Measurements from ENCODE around the gene GRB10.

Gene GRB10

GRCh38 chr7:50803359-50804337, 21.0 kb upstream of the GRB10 start:
- DNase-seq (ENCODE audit: extremely low read depth, low read depth), result no peak
- TF ChIP-seq, protein P1, sequence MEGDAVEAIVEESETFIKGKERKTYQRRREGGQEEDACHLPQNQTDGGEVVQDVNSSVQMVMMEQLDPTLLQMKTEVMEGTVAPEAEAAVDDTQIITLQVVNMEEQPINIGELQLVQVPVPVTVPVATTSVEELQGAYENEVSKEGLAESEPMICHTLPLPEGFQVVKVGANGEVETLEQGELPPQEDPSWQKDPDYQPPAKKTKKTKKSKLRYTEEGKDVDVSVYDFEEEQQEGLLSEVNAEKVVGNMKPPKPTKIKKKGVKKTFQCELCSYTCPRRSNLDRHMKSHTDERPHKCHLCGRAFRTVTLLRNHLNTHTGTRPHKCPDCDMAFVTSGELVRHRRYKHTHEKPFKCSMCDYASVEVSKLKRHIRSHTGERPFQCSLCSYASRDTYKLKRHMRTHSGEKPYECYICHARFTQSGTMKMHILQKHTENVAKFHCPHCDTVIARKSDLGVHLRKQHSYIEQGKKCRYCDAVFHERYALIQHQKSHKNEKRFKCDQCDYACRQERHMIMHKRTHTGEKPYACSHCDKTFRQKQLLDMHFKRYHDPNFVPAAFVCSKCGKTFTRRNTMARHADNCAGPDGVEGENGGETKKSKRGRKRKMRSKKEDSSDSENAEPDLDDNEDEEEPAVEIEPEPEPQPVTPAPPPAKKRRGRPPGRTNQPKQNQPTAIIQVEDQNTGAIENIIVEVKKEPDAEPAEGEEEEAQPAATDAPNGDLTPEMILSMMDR (IDR thresholded peaks at IDR 0.05; ENCODE audit: low read depth, low read length), result no peak

DNA sequence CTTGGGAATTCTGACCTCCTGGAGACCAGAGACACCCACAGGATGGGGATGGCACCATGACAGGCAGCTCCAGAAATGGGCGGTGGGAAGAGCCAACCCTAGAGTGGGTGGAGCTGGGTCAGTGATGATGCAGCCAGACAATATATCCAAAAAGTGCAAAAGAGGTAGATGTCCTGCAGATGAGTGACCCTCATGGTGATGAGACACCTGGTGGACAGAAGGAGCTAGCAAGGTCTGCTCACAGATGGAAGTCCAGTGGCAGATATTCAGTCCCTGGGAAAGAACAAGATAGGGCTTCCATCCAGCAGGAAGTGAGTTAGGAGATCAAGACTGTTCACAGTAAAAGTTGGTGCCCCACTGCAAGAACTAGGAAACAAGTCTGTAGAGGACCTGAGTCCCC, 19.2 kb upstream of the GRB10 start:
- DNase-seq (ENCODE audit: extremely low read depth, low read depth), result no peak
- TF ChIP-seq, protein P1 (IDR thresholded peaks at IDR 0.05; ENCODE audit: low read depth, low read length), result no peak

GRCh38 chr7:50799873-50800272, 17.2 kb upstream of the GRB10 start:
- TF ChIP-seq, protein P1 (IDR thresholded peaks at IDR 0.05; ENCODE audit: low read depth, low read length), result no peak

DNA sequence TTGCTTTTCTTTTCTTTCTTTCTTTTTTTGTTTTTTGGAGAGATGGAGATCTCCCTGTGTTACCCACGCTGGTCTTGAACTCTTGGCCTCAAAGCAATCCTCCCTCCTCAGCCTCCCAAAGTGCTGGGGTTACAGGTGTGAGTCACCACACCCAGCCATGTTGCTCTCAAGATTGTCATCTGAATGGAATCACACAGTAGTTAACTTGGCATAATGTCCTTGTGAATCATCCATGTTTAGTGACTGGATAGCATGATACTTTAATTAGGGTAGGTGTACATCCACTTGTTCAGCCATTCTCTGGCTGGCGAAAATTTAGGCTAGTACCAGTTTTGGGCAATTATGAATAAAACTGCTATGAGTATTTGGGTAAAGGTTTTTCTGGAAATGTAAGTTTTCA, 15.4 kb upstream of the GRB10 start:
- TF ChIP-seq, protein P1 (IDR thresholded peaks at IDR 0.05; ENCODE audit: low read depth, low read length), result no peak
- no peak for DNase-seq (ENCODE audit: extremely low read depth, low read depth)

More at GRCh38 chr7:50799873-50800272, 17.2 kb upstream of the GRB10 start:
- DNase-seq (ENCODE audit: extremely low read depth, low read depth), result no peak

GRCh38 chr7:50795831-50796230, 13.1 kb upstream of the GRB10 start:
- TF ChIP-seq, protein P1 (IDR thresholded peaks at IDR 0.05; ENCODE audit: low read depth, low read length), result peak; percentile 2; the same call in 1 of the 2 replicates
- DNase-seq (ENCODE audit: extremely low read depth, low read depth), result no peak

GRCh38 chr7:50795253-50795652, 12.6 kb upstream of the GRB10 start:
- no peak for DNase-seq (ENCODE audit: extremely low read depth, low read depth)
- TF ChIP-seq, protein P1 (IDR thresholded peaks at IDR 0.05; ENCODE audit: low read depth, low read length), result no peak

- no peak for DNase-seq (ENCODE audit: extremely low read depth, low read depth)
These were observed 11.4 kb upstream of the GRB10 start for GRCh38 chr7:50793947-50794570.

More at GRCh38 chr7:50793947-50794570, 11.4 kb upstream of the GRB10 start:
- TF ChIP-seq, protein P1 (IDR thresholded peaks at IDR 0.05; ENCODE audit: low read depth, low read length), result no peak

Measured in AG09319 (cell line).